IMR-90 (cell line): ENCODE results near the gene CCL13. TPM values are rescaled to one million over a fixed set of nuclear protein-coding genes. Genes with fewer than 3 reads are reported as not detected.

Experiments
- ATAC-seq: fragments of 200-7000 bp; cut with Tn5 transposase; 2 replicates; pipeline ENCODE4 v1.9.1; 2020; ENCODE audit warnings: low read depth, mild to moderate bottlenecking, moderate library complexity
- BruUV-seq: library from RNA; stranded (reverse); fragments of 400-500 nt; replicated peaks from 2 replicates; lab custom pipeline; 2021; lab: Mats Ljungman, UMichigan
- CTCF ChIA-PET: fragments of 300-600 bp; formaldehyde crosslinking; extraction: SDS; loops from one replicate; lab custom pipeline; 2021; ENCODE audit warnings: antibody characterized with exemption; lab: Yijun Ruan, JAX
- POLR2A ChIA-PET: fragments of 300-600 bp; sonication (Branson Sonifier 250); formaldehyde crosslinking; loops from one replicate; lab custom pipeline; 2022; ENCODE audit warnings: antibody characterized with exemption; ENCODE audit not compliant: unreplicated experiment; lab: Charles Lee
- DNase-seq: peaks from one replicate; pipeline ENCODE4 v3.0.0; 2013
- H2AFZ ChIP-seq: replicated peaks from 2 replicates; pipeline ENCODE3; 2013; ENCODE audit warnings: low read length, mild to moderate bottlenecking; ENCODE audit not compliant: poor library complexity
- H2AK5ac ChIP-seq: 2 replicates; pipeline ENCODE4 v1.6.1; 2013; ENCODE audit warnings: low read depth, low read length, inconsistent platforms
- H2AK9ac ChIP-seq: replicated peaks from 2 replicates; pipeline ENCODE3; 2013; ENCODE audit warnings: mild to moderate bottlenecking, low read depth, low read length, moderate library complexity; ENCODE audit not compliant: poor library complexity
- H2BK120ac ChIP-seq: 2 replicates; pipeline ENCODE4 v1.6.1; 2013; ENCODE audit warnings: low read depth, low read length, inconsistent platforms
- H2BK15ac ChIP-seq: 3 replicates; pipeline ENCODE4 v1.6.1; 2013; ENCODE audit warnings: low read depth, low read length, inconsistent platforms
- H2BK20ac ChIP-seq: 2 replicates; pipeline ENCODE4 v1.6.1; 2013; ENCODE audit warnings: low read depth, mild to moderate bottlenecking, inconsistent platforms, low read length, moderate library complexity
- H2BK5ac ChIP-seq: 2 replicates; pipeline ENCODE4 v1.6.1; 2013; ENCODE audit warnings: mild to moderate bottlenecking, low read depth, low read length, inconsistent platforms; ENCODE audit not compliant: poor library complexity, severe bottlenecking
- H3K14ac ChIP-seq: replicated peaks from 2 replicates; pipeline ENCODE4 v1.6.1; 2013; ENCODE audit warnings: low read depth, low read length, inconsistent platforms
- H3K18ac ChIP-seq: 2 replicates; pipeline ENCODE4 v1.6.1; 2013; ENCODE audit warnings: low read depth, low read length, control low read depth
- H3K23ac ChIP-seq: 2 replicates; pipeline ENCODE4 v1.6.1; 2013; ENCODE audit warnings: low read depth, low read length, inconsistent platforms
- H3K27ac ChIP-seq: 2 replicates; pipeline ENCODE4 v1.5.1; 2013; ENCODE audit warnings: mild to moderate bottlenecking, control low read depth, low read length; ENCODE audit not compliant: insufficient read depth
- H3K27me3 ChIP-seq: 2 replicates; pipeline ENCODE4 v1.6.1; 2013; ENCODE audit warnings: low read length; ENCODE audit not compliant: control insufficient read depth, insufficient read depth
- H3K36me3 ChIP-seq: 2 replicates; pipeline ENCODE4 v1.6.1; 2013; ENCODE audit warnings: low read length, mixed read lengths; ENCODE audit not compliant: control insufficient read depth, insufficient read depth
- H3K4ac ChIP-seq: 2 replicates; pipeline ENCODE4 v1.6.1; 2013; ENCODE audit warnings: low read depth, low read length, inconsistent platforms
- H3K4me1 ChIP-seq: 2 replicates; pipeline ENCODE4 v1.6.1; 2013; ENCODE audit warnings: low read length, mixed read lengths; ENCODE audit not compliant: control insufficient read depth, insufficient read depth
- H3K4me2 ChIP-seq: 2 replicates; pipeline ENCODE4 v1.6.1; 2013; ENCODE audit warnings: low read depth, mild to moderate bottlenecking, control low read depth, low read length, moderate library complexity
- H3K4me3 ChIP-seq: 2 replicates; pipeline ENCODE4 v1.5.1; 2013; ENCODE audit warnings: low read depth, mild to moderate bottlenecking, control low read depth, low read length, moderate library complexity; ENCODE audit not compliant: insufficient read depth
- H3K56ac ChIP-seq: 2 replicates; pipeline ENCODE4 v1.6.1; 2013; ENCODE audit warnings: low read length, inconsistent platforms; ENCODE audit not compliant: insufficient read depth; ENCODE audit errors: extremely low read depth
- H3K79me1 ChIP-seq, 2 experiments: 2 replicates each; pipeline ENCODE4 v1.6.1; 2013; ENCODE audit warnings: low read length in 2 of 2, inconsistent platforms in 1 of 2, low read depth in 1 of 2
- H3K9ac ChIP-seq: 2 replicates; pipeline ENCODE4 v1.6.1; 2013; ENCODE audit warnings: low read depth, low read length, control low read depth
- H3K9me1 ChIP-seq: 2 replicates; pipeline ENCODE4 v1.6.1; 2013; ENCODE audit warnings: low read length, inconsistent platforms; ENCODE audit not compliant: insufficient read depth
- H3K9me3 ChIP-seq: 2 replicates; pipeline ENCODE4 v1.6.1; 2013; ENCODE audit warnings: low read length; ENCODE audit not compliant: control insufficient read depth, insufficient read depth
- H4K20me1 ChIP-seq: 2 replicates; pipeline ENCODE4 v1.6.1; 2013; ENCODE audit warnings: low read length, inconsistent platforms; ENCODE audit not compliant: insufficient read depth
- H4K5ac ChIP-seq: 2 replicates; pipeline ENCODE4 v1.6.1; 2013; ENCODE audit warnings: mild to moderate bottlenecking, low read depth, low read length, control low read depth
- H4K8ac ChIP-seq, 2 experiments: 2 replicates each; pipeline ENCODE4 v1.6.1; 2013; ENCODE audit warnings: low read depth in 2 of 2, low read length in 2 of 2, control low read depth in 1 of 2, inconsistent platforms in 1 of 2
- H4K91ac ChIP-seq: 2 replicates; pipeline ENCODE4 v1.6.1; 2013; ENCODE audit warnings: low read depth, low read length, inconsistent platforms; ENCODE audit not compliant: insufficient read depth
- MAZ ChIP-seq: IDR thresholded peaks from 2 replicates; pipeline ENCODE4 v1.6.1; 2012; ENCODE audit warnings: low read depth, mild to moderate bottlenecking, low read length, improper control_type of control experiment, moderate library complexity, borderline replicate concordance
- POLR2A ChIP-seq: IDR thresholded peaks from 2 replicates; pipeline ENCODE4 v1.6.1; 2012; ENCODE audit warnings: mild to moderate bottlenecking, low read depth, low read length
- SMC3 ChIP-seq: fragments of 150-350 bp; IDR thresholded peaks from 2 replicates; pipeline ENCODE4 v1.6.1; 2016; ENCODE audit warnings: low read depth, mild to moderate bottlenecking, antibody characterized with exemption, low read length, moderate library complexity
- WGBS, 2 experiments: methylation state at CpG; one replicate each; pipeline versions ENCODE4 v1.1.5 to v1.1.7; 2013; ENCODE audit warnings: missing lambda C conversion rate in 2 of 2; ENCODE audit not compliant: insufficient read length in 1 of 2; ENCODE audit errors: extremely low coverage in 2 of 2; 5-methylcytosine and 5-hydroxymethylcytosine counted together
- dilution Hi-C: fragments of 300-500 bp; cut with HindIII; formaldehyde crosslinking; loops from one replicate; pipeline ENCODE4 v1.14.3; 2018; ENCODE audit warnings: low sequenced_read_pairs; ENCODE audit not compliant: unreplicated experiment
- in situ Hi-C: fragments of 300-500 bp; cut with MboI; formaldehyde crosslinking; loops from 3 replicates; pipeline ENCODE4 v1.14.3; 2019; ENCODE audit warnings: low sequenced_read_pairs, inconsistent platforms, mixed read lengths
- intact Hi-C: fragments of 100-400 bp; cut with micrococcal nuclease; formaldehyde crosslinking; loops from 2 replicates; pipeline ENCODE4 v1.10.0; 2022
- polyA plus RNA-seq, 3 experiments: library from polyadenylated mRNA; depleted of rRNA; stranded (reverse); fragments of >200 nt; gene quantifications; 2 replicates each; pipeline ENCODE4 v1.2.3, GENCODE V29; 2012; ENCODE audit warnings: low replicate concordance in 1 of 3
- total RNA-seq: library from RNA; depleted of rRNA; stranded (reverse); fragments of >200 nt; gene quantifications from 2 replicates; pipeline ENCODE4 v1.2.3, GENCODE V29; 2012

CCL13 gene
- total and polyA plus RNA-seq, 2 of the 4 experiments (the other 2 are of a cell fraction): 0.18 TPM; not detected in 1

- no peaks in the 10 kb centered on the region; the same call in 1 of the 2 replicates for H3K9me1 ChIP-seq
- no peak overlapping the region for H3K9ac ChIP-seq
- H4K5ac ChIP-seq: no peak overlapping the region
- in situ Hi-C loops: no loop called here
- no peaks in the 10 kb centered on the region; the same call in 1 of the 2 replicates for H4K20me1 ChIP-seq
- H4K8ac ChIP-seq: no peak overlapping the region
- no peaks in the 10 kb centered on the region for H3K36me3 ChIP-seq
- DNase-seq (no peak), ATAC-seq (no peak)
- BruUV-seq: no TSS peak
- no peak overlapping the region for H2AFZ ChIP-seq
- H3K4me1 ChIP-seq: peaks cover 8% of the 10 kb centered on the region
- H2BK120ac ChIP-seq: no peak overlapping the region
- H3K27me3 ChIP-seq: peaks cover 7% of the 10 kb centered on the region; the same call in 1 of the 2 replicates
- H3K18ac ChIP-seq: no peak overlapping the region
- H3K23ac ChIP-seq: no peak overlapping the region
- no peak overlapping the region for H2AK9ac ChIP-seq
- TF ChIP-seq POLR2A (no peak), MAZ (no peak), SMC3 (no peak)
- intact Hi-C loops: no loop called here
- H3K4me2 ChIP-seq: no peak overlapping the region
- CTCF ChIA-PET: no interaction called here
- dilution Hi-C loops: no loop called here
- H3K14ac ChIP-seq: no peak overlapping the region
- H3K56ac ChIP-seq: no peak overlapping the region
- no peak overlapping the region for H3K27ac ChIP-seq
- POLR2A ChIA-PET: no interaction called here
- no peak overlapping the region for H2BK20ac ChIP-seq
- H3K4ac ChIP-seq: no peak overlapping the region
- H3K4me3 ChIP-seq: no peak overlapping the region
- H2BK5ac ChIP-seq: no peak overlapping the region
- H3K79me1 ChIP-seq: no peaks in the 10 kb centered on the region
- H4K91ac ChIP-seq: no peak overlapping the region
- H2BK15ac ChIP-seq: no peak overlapping the region
- H3K9me3 ChIP-seq: no peaks in the 10 kb centered on the region
- no peak overlapping the region for H2AK5ac ChIP-seq
- no CpG with 5 or more reads among the region's 2 CpGs for WGBS, 2 experiments
Measured at GRCh38 chr17:34391241-34391640, 35.0 kb downstream of the CCL13 start.
